Caco-2 (cell line): ENCODE measurements around the gene PANK2. TPM values are rescaled to one million over a fixed set of nuclear protein-coding genes. Genes with fewer than 3 reads are reported as not detected.

ENCODE experiments used
- BruUV-seq: library from RNA; stranded (reverse); fragments of 400-500 nt; replicated peaks from 2 replicates; lab custom pipeline; 2021; lab: Mats Ljungman, UMichigan
- CTCF ChIA-PET: fragments of 300-600 bp; sonication (Branson Sonifier 250); formaldehyde crosslinking; loops from one replicate; lab custom pipeline; 2022; ENCODE audit warnings: antibody characterized with exemption; lab: Charles Lee
- POLR2A ChIA-PET: fragments of 300-600 bp; sonication (Branson Sonifier 250); formaldehyde crosslinking; loops from one replicate; lab custom pipeline; 2022; ENCODE audit warnings: antibody characterized with exemption; lab: Charles Lee
- DNase-seq, 2 experiments: peaks; one replicate each; pipeline versions ENCODE4 v3.0.0 to v3.0.0-alpha.2; 2020 to 2022
- H3K27me3 ChIP-seq: replicated peaks from 2 replicates; pipeline ENCODE4 v1.6.0; 2011; ENCODE audit warnings: low read length; ENCODE audit not compliant: control insufficient read depth, insufficient read depth
- H3K36me3 ChIP-seq: 2 replicates; pipeline ENCODE4 v1.5.1; 2011; ENCODE audit warnings: low read length; ENCODE audit not compliant: control insufficient read depth, insufficient read depth
- H3K4me1 ChIP-seq: fragments of 250-450 bp; sonication (Bioruptor Pico); 2 replicates; pipeline ENCODE4 v1.5.1; 2020; ENCODE audit warnings: mild to moderate bottlenecking
- H3K4me3 ChIP-seq: 2 replicates; pipeline ENCODE4 v1.5.1; 2011; ENCODE audit warnings: low read depth, mild to moderate bottlenecking, control low read depth, low read length
- H3K9me3 ChIP-seq: fragments of 250-450 bp; sonication (Bioruptor Pico); 2 replicates; pipeline ENCODE4 v1.5.1; 2020; ENCODE audit warnings: mild to moderate bottlenecking, moderate library complexity
- H3K27ac Mint-ChIP-seq: one replicate; pipeline ENCODE4 v1.8.0; 2022; ENCODE audit warnings: mixed read lengths; ENCODE audit not compliant: unreplicated experiment
- H3K27me3 Mint-ChIP-seq: one replicate; pipeline ENCODE4 v1.8.0; 2022; ENCODE audit warnings: mixed read lengths; ENCODE audit not compliant: insufficient read depth, unreplicated experiment
- H3K36me3 Mint-ChIP-seq: one replicate; pipeline ENCODE4 v1.8.0; 2022; ENCODE audit warnings: mild to moderate bottlenecking, mixed read lengths; ENCODE audit not compliant: insufficient read depth, unreplicated experiment
- H3K4me1 Mint-ChIP-seq: one replicate; pipeline ENCODE4 v1.8.0; 2022; ENCODE audit warnings: low read depth, mixed read lengths; ENCODE audit not compliant: unreplicated experiment
- H3K4me3 Mint-ChIP-seq: one replicate; pipeline ENCODE4 v1.8.0; 2022; ENCODE audit warnings: mild to moderate bottlenecking, moderate library complexity, mixed read lengths; ENCODE audit not compliant: unreplicated experiment
- H3K9me3 Mint-ChIP-seq: one replicate; pipeline ENCODE4 v1.8.0; 2022; ENCODE audit warnings: mixed read lengths; ENCODE audit not compliant: unreplicated experiment
- intact Hi-C: fragments of 100-400 bp; cut with micrococcal nuclease; formaldehyde crosslinking; loops from one replicate; pipeline ENCODE4 v1.10.0; 2022; ENCODE audit not compliant: unreplicated experiment
- total RNA-seq: library from RNA; stranded (reverse); gene quantifications from 2 replicates; pipeline ENCODE4 v1.2.3, GENCODE V29; 2022
- TF ChIP-seq, protein P1 (sequence below), 2 experiments: fragments of 200-600 bp in 1 of 2; IDR thresholded peaks; 1 replicate in 1 of 2; 2 replicates in 1 of 2; pipeline versions ENCODE4 v1.5.1 to v1.8.0; 2011 to 2022; ENCODE audit warnings: antibody characterized with exemption in 1 of 2, control low read depth in 1 of 2, inconsistent platforms in 1 of 2, low read depth in 1 of 2, low read length in 1 of 2, mild to moderate bottlenecking in 1 of 2, moderate library complexity in 1 of 2; ENCODE audit not compliant: insufficient read depth in 1 of 2, severe bottlenecking in 1 of 2, unreplicated experiment in 1 of 2

PANK2 gene
- total RNA-seq, 1 experiment from 2014 or later: 58.3 TPM

DNA sequence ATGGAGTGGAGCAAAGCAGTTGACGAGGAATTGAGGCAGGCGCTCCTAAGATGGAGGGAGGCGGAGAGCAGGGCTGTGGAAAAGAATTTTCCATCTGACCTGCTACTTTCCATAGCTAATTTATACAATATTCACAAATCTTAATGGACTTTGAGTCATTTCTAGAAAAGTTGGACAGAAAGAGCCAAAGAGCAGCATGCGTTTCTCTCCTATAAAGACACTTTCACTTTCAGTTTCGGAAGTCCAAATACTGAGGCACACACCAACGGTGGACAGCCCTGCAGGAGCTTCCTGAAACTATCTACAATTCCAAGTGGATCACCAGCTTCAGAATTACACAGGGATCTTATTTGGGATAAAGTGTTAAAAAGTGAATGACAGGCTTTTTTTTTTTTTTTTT is 43.5 kb downstream of the PANK2 start:
- Histone ChIP-seq H3K36me3 (no peaks in the 10 kb centered on the region), H3K9me3 (no peaks in the 10 kb centered on the region), H3K27me3 (no peaks in the 10 kb centered on the region), H3K4me3 (no peak overlapping the region), H3K4me1 (no peaks in the 10 kb centered on the region)
- TF ChIP-seq, protein P1, sequence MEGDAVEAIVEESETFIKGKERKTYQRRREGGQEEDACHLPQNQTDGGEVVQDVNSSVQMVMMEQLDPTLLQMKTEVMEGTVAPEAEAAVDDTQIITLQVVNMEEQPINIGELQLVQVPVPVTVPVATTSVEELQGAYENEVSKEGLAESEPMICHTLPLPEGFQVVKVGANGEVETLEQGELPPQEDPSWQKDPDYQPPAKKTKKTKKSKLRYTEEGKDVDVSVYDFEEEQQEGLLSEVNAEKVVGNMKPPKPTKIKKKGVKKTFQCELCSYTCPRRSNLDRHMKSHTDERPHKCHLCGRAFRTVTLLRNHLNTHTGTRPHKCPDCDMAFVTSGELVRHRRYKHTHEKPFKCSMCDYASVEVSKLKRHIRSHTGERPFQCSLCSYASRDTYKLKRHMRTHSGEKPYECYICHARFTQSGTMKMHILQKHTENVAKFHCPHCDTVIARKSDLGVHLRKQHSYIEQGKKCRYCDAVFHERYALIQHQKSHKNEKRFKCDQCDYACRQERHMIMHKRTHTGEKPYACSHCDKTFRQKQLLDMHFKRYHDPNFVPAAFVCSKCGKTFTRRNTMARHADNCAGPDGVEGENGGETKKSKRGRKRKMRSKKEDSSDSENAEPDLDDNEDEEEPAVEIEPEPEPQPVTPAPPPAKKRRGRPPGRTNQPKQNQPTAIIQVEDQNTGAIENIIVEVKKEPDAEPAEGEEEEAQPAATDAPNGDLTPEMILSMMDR (IDR thresholded peaks at IDR 0.05; ENCODE audit: insufficient read depth in 1 of 2, low read depth in 1 of 2, low read length in 1 of 2, severe bottlenecking in 1 of 2, unreplicated experiment in 1 of 2): no peak
- H3K9me3 Mint-ChIP-seq: no peaks in the 10 kb centered on the region
- CTCF ChIA-PET: no interaction called here
- no TSS peak for BruUV-seq
- POLR2A ChIA-PET: interaction anchor here (0.6 to 0.7 kb wide), 2 partner anchors 37 to 1301 kb away, joined by 3 to 12 read pairs; no protein-coding TSS in a partner anchor
- no peak for DNase-seq
- no peak overlapping the region for H3K27ac Mint-ChIP-seq
- no peaks in the 10 kb centered on the region for H3K27me3 Mint-ChIP-seq
- H3K4me3 Mint-ChIP-seq: no peak overlapping the region
- no peaks in the 10 kb centered on the region for H3K4me1 Mint-ChIP-seq
- peaks cover 38% of the 10 kb centered on the region for H3K36me3 Mint-ChIP-seq
- intact Hi-C loops: no loop called here

DNA sequence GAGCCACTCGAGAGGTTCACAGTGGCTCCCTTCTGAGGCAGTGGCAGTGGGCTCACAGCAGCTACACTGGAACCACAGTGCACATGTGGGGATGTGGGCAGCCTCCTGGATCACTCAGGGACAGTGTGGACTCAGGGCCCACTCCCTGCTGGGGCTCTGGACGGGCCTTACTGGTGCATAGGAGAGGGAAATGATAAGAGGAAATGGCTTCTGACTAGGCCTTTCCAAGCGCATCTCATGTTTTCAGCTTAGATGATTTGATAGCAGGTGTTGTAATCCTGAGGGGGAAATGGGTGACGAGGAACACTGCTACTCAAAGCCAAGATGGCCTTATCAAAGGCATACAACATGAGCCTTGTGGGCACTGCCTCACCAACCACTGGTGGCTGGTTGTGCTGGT is 44.0 kb downstream of the PANK2 start:
- no peak overlapping the region for H3K4me3 Mint-ChIP-seq
- no peaks in the 10 kb centered on the region for H3K9me3 Mint-ChIP-seq
- CTCF ChIA-PET: no interaction called here
- BruUV-seq: no TSS peak
- Histone ChIP-seq H3K9me3 (no peaks in the 10 kb centered on the region), H3K4me1 (no peaks in the 10 kb centered on the region), H3K36me3 (no peaks in the 10 kb centered on the region), H3K4me3 (no peak overlapping the region), H3K27me3 (no peaks in the 10 kb centered on the region)
- H3K36me3 Mint-ChIP-seq: peaks cover 33% of the 10 kb centered on the region
- TF ChIP-seq, protein P1 (IDR thresholded peaks at IDR 0.05; ENCODE audit: insufficient read depth in 1 of 2, low read depth in 1 of 2, low read length in 1 of 2, severe bottlenecking in 1 of 2, unreplicated experiment in 1 of 2): no peak
- H3K27me3 Mint-ChIP-seq: no peaks in the 10 kb centered on the region
- no peaks in the 10 kb centered on the region for H3K4me1 Mint-ChIP-seq
- POLR2A ChIA-PET: interaction anchor here (0.6 kb wide), 1 partner anchor 36 kb away, joined by 3 read pairs; no protein-coding TSS in a partner anchor
- H3K27ac Mint-ChIP-seq: no peak overlapping the region
- intact Hi-C loops: no loop called here
- DNase-seq: no peak

DNA sequence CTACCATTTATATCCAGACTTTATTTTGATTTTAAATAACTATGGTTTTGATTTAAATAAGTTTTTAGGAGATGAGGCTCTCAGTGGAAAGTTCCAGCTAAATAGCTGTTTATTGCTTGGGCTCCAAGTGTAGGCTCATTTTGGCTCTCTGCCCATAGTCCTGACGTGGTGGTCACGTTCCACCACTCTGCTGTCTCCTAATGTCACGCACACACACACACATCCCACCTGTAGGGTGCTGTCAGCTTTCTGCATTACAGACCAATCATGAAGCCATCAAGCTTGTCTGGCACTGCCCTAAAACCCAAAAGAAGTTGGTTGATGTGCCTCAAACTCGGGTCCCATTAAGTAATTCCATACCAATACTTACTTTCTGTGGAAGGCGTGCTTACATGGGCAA is 45.4 kb downstream of the PANK2 start:
- Mint-ChIP-seq H3K4me3 (no peak overlapping the region), H3K27ac (no peak overlapping the region), H3K9me3 (no peaks in the 10 kb centered on the region), H3K36me3 (peaks cover 19% of the 10 kb centered on the region), H3K27me3 (no peaks in the 10 kb centered on the region), H3K4me1 (no peaks in the 10 kb centered on the region)
- Histone ChIP-seq H3K4me1 (no peaks in the 10 kb centered on the region), H3K4me3 (no peak overlapping the region), H3K36me3 (no peaks in the 10 kb centered on the region), H3K9me3 (no peaks in the 10 kb centered on the region), H3K27me3 (no peaks in the 10 kb centered on the region)
- DNase-seq: no peak
- intact Hi-C loops: no loop called here
- ChIA-PET POLR2A (no interaction called here), CTCF (no interaction called here)
- no TSS peak for BruUV-seq
- TF ChIP-seq, protein P1 (IDR thresholded peaks at IDR 0.05; ENCODE audit: insufficient read depth in 1 of 2, low read depth in 1 of 2, low read length in 1 of 2, severe bottlenecking in 1 of 2, unreplicated experiment in 1 of 2): no peak
